ENCODE data around the gene DDT.
A peak's percentile ranks its signal among the peaks of the same experiment; 100 is the strongest.
"Not testable (repeated sequence)": the region's sequence is repeated elsewhere in the genome, so short reads cannot be mapped to it uniquely, and the experiment has no call there.

DDT gene

DNA sequence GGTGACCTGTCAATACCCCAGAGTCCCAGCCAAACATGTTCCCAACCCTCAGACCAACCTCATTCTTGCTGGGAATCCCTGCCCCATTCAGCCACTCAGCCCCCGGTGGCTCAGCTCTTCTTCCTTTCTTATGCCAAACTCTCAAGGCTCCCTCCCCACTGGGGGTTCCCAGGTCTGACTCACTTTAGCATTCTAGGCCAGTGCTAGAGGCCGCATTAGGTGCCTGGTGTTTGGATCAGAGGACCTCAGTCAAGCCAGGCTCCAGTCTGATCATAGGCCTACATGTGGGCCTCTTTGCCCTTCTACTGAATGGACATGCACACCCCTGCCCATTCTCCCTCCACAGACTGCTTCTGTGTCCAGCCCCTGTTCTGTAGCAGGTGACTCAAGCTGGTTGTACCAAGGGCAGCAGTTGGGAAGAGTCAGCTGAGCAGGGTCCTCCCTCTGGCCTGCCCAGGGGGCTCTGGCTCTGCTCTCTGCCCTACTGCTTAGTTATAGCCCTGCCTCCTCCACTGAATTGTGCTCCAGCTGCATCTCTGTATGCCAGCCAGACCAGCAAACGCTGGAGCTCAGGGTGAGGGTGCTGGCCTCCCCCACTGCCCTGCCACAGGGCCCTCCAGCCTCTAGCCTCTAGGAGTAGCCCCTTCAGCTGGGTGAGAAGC is 15.5 kb upstream of the DDT start:
- DNase-seq (ENCODE audit: low spot score): not testable (repeated sequence)

DNA sequence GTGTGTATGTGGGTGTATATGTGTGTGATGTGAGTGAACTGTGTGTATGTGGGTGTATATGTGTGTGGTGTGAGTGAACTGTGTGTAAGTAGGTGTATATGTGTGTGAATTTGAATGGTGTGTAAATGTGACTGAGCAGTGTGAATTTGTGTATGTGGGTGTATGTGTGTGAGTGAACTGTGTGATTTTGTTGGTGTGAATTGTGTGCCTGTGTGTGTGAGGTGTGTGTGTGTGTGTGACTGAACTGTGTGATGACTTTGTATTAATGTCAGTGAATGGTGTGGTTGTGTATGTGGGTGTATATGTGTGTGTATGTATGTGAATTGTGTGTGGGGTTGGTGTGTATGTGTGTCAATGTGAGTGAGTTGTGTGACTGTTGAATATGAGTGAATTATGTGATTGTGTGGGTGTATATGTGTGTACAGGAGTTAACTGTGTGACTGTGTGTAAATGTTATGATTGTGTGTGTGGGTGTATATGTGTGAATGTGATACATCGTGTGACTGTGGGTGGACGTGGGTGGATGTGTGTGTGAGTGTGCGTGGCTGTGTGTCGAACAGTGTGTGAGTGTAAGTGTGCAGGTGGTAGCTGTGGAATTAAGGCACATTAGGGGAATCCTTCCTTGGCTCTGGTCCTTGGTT is 12.4 kb upstream of the DDT start:
- DNase-seq (ENCODE audit: low spot score): not testable (repeated sequence)

DNA sequence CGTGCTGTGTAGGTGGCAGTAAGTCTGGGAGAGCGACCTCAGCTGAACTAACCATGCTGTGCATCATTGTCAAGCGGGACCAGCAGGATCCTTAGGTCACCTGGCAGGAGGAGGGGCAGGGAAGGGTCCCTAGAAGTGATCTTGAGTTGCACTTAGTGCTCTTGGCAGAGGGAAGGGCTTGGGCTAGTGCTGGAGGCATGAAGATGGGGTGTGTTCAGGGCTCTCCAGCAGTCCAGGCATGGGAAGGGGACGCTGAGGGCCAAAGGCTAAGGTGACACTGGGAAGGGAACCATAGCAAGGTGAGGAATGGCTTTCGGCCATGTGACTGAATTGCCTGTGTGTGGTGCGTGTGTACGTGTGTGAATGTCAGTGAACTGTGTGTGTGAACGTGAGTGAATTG is 11.8 kb upstream of the DDT start:
- not testable (repeated sequence) for DNase-seq (ENCODE audit: low spot score)

DNA sequence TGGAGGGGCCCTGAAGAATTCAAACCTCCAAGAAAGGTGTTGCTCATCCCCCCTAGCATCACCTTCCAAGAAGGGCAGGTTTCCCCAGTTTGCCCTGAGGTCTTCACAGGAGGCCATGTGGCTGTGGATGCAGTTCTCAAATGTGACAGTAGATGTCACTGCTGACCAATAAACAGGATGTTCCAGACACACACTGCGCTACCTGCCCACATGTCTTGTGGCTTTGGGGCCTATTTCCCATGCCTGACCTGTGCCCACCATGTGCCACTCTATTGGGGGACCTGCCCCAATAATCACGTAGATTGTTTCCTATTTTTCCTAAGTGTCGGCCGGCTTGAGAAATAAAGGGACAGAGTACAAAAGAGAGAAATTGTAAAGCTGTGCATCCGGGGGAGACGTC is 10.2 kb upstream of the DDT start:
- DNase-seq (ENCODE audit: low spot score): no peak

GRCh38 chr22:23980567-23980966 is 6.3 kb upstream of the DDT start:
- DNase-seq (ENCODE audit: low spot score): not testable (repeated sequence)

- not testable (repeated sequence) for DNase-seq (ENCODE audit: low spot score)
Observed at GRCh38 chr22:23979557-23980240, 5.5 kb upstream of the DDT start, which contains the start of gene GSTT2. Gene GSTT2 (plus strand): TSS chr22:23980134.

GRCh38 chr22:23977304-23977703 is 3.1 kb upstream of the DDT start:
- not testable (repeated sequence) for DNase-seq (ENCODE audit: low spot score)

DNA sequence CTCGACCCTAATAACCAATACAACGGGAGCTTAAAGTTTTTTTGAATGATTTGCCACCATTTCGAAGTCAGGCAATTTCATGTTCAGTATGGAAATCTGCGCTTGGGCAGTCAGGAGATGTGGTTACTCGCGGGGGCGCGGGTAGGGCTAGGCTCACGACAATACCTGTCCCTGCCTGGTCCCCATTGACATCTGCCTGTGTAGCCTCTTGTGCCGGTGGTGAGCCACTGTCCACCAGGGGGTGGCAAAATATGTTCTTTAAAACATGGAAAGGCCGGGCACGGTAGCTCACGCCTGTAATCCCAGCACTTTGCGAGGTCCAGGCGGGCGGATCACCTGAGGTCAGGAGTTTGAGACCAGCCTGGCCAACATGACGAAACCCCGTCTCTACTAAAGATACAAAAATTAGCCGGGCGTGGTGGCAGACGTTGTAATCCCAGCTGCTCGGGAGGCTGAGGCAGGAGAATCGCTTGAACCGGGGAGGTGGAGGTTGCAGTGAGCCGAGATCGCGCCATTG is 653 bp upstream of the DDT start:
- not testable (repeated sequence) for DNase-seq (ENCODE audit: low spot score)

DNA sequence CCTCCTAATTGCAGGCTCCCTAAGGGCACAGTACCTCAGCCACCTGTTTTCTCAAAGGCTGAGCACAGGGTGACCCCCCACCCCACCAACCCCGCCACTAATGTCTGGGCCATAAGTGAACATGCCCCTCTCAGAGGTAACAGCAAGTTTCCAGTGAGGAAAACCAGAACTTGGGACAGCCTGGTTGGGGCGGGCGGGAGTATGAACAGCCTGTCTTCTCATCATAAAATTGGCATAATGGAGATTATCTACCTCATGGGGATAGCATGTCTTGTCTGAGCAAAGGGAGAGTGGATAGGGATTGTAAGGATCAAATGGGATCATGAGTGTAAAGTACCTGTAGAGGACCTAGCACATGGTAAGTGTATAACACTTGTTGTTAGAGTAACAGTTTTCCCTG is 2.3 kb downstream of the DDT start:
- DNase-seq (ENCODE audit: low spot score): not testable (repeated sequence)

GRCh38 chr22:23970816-23971486 is 3.3 kb downstream of the DDT start:
- DNase-seq (ENCODE audit: low spot score): no peak

DNA sequence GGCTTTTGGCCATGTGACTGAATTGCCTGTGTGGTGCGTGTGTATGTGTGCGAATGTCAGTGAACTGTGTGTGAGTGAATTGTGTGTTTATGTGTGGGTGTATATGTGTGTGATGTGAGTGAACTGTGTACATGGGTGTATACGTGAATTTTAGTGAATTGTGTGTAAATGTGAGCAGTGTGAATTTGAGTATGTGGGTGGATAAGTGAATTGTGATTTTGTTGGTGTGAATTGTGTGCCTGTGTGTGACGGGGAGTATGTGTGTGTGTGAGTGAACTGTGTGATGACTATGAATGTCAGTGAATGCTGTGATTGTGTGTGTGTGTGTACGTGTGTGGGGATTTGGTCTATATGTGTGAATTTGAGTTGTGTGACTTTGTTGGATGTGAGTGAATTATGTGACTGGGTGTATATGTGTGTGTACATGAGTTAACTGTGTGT is 4.0 kb downstream of the DDT start:
- no peak for DNase-seq (ENCODE audit: low spot score)

GRCh38 chr22:23969071-23969470 is 5.2 kb downstream of the DDT start:
- DNase-seq (ENCODE audit: low spot score): no peak

DNA sequence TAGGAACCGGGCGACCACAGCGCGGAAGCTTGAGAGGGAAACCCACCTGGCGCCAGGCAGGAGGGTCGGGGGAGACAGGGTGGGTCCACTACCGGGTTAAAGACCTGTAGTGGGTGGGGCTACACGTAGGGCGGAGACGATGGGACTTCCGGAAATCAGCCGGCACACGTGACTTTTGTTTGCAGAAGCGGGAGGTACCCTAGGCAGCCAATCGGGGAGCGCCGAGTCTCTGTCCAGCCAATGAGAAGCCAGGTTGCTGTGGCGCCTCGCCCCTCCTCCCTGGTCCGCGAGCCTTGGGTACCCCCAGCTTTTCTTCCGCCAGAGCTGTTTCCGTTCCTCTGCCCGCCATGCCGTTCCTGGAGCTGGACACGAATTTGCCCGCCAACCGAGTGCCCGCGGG is 7.7 kb downstream of the DDT start, which contains the start of gene DDTL:
TSS of gene DDTL (plus strand) at position 321 of the 400 bp plus-strand sequence. CDS start at position 348, 27 bp downstream.
- DNase-seq (ENCODE audit: low spot score): not testable (repeated sequence)

DNA sequence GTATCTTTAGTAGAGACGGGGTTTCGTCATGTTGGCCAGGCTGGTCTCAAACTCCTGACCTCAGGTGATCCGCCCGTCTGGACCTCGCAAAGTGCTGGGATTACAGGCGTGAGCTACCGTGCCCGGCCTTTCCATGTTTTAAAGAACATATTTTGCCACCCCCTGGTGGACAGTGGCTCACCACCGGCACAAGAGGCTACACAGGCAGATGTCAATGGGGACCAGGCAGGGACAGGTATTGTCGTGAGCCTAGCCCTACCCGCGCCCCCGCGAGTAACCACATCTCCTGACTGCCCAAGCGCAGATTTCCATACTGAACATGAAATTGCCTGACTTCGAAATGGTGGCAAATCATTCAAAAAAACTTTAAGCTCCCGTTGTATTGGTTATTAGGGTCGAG is 8.1 kb downstream of the DDT start:
- not testable (repeated sequence) for DNase-seq (ENCODE audit: low spot score)

GRCh38 chr22:23961084-23961771 is 13.0 kb downstream of the DDT start, which contains the start of gene GSTT2B:
Gene GSTT2B (minus strand): TSS chr22:23961195. CDS start chr22:23961131, 64 bp downstream.
- not testable (repeated sequence) for DNase-seq (ENCODE audit: low spot score)

- DNase-seq (ENCODE audit: low spot score): peak; percentile 64
Observed at GRCh38 chr22:23956301-23956900, 17.8 kb downstream of the DDT start.

- DNase-seq (ENCODE audit: low spot score): not testable (repeated sequence)
Observed at GRCh38 chr22:23955886-23956285, 18.4 kb downstream of the DDT start.

GRCh38 chr22:23954991-23955305 is 19.3 kb downstream of the DDT start:
- DNase-seq (ENCODE audit: low spot score): not testable (repeated sequence)

DNA sequence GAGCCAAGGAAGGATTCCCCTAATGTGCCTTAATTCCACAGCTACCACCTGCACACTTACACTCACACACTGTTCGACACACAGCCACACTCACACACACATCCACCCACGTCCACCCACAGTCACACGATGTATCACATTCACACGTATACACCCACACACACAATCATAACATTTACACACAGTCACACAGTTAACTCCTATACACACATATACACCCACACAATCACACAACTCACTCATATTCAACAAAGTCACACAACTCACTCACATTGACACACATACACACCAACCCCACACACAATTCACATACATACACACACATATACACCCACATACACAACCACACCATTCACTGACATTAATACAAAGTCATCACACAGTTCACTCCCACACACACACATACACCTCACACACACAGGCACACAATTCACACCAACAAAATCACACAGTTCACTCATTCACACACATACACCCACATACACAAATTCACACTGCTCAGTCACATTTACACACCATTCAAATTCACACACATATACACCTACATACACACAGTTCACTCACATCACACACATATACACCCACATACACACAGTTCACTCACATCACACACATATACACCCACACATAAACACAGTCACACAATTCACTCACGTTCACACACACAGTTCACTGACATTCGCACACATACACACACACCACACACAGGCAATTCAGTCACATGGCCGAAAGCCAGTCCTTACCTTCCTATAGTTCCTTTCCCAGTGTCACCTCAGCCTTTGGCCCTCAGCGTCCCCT is 19.8 kb downstream of the DDT start:
- not testable (repeated sequence) for DNase-seq (ENCODE audit: low spot score)

DNA sequence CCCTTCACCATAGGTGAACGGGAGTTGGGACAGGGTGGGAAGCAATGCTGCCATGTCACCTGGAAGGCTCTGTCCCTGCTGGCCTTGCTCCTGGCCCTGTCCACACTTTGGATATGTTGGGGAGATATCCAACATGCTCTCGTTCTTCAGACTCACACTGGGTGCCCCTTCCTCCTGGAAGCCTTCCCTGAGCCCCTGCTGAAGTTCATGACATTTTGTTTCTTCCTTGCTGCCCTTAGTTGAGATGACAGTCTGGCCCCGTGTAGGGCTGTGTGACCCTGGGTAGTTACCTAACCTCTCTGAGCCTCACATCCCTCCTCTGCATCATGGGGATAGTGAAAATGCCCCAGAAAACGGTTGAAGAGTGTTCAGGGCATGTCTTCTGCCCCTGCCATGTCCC is 20.8 kb downstream of the DDT start:
- not testable (repeated sequence) for DNase-seq (ENCODE audit: low spot score)
